Endothelial cell of umbilical vein (primary cell): ENCODE data around the gene ANKRD31. TPM values are rescaled to one million over a fixed set of nuclear protein-coding genes. Genes with fewer than 3 reads are reported as not detected.

Experiments used
- BruUV-seq: library from RNA; stranded (reverse); fragments of 400-500 nt; replicated peaks from 2 replicates; lab custom pipeline; 2021; lab: Mats Ljungman, UMichigan
- CTCF ChIA-PET: fragments of 300-600, 350-600 bp; sonication (Branson Sonifier 250); formaldehyde crosslinking; loops from one replicate; lab custom pipeline; 2021; ENCODE audit warnings: antibody characterized with exemption, inconsistent platforms; lab: Charles Lee
- POLR2A ChIA-PET: fragments of 300-600, 350-600 bp; sonication (Branson Sonifier 250); formaldehyde crosslinking; loops from one replicate; lab custom pipeline; 2021; ENCODE audit warnings: antibody characterized with exemption, inconsistent platforms; lab: Charles Lee
- DNase-seq: peaks from one replicate; pipeline ENCODE4 v3.0.0-alpha.2; 2011; ENCODE audit warnings: low read depth, low spot score
- FAIRE-seq: peaks from 2 replicates; lab custom pipeline; 2011; peaks lifted over from hg19 to GRCh38; lab: Jason Lieb, UNC
- H2AFZ ChIP-seq: 2 replicates; pipeline ENCODE4 v1.6.0; 2012; ENCODE audit warnings: low read depth, low read length, control low read depth, inconsistent platforms
- H3K27ac ChIP-seq: 2 replicates; pipeline ENCODE4 v1.5.1; 2011; ENCODE audit warnings: low read depth, mild to moderate bottlenecking, control low read depth, low read length, moderate library complexity; ENCODE audit not compliant: insufficient read depth
- H3K27me3 ChIP-seq, 2 experiments: 2 replicates each; pipeline versions ENCODE4 v1.6.0 to v1.6.1; 2011; ENCODE audit warnings: low read length in 2 of 2, mixed read lengths in 1 of 2; ENCODE audit not compliant: control insufficient read depth in 2 of 2, insufficient read depth in 2 of 2
- H3K36me3 ChIP-seq, 2 experiments: 2 replicates in 1 of 2; 3 replicates in 1 of 2; pipeline ENCODE4 v1.5.1; 2011; ENCODE audit warnings: low read length in 2 of 2, mild to moderate bottlenecking in 1 of 2, moderate library complexity in 1 of 2; ENCODE audit not compliant: control insufficient read depth in 2 of 2, insufficient read depth in 2 of 2; ENCODE audit errors: extremely low read depth in 1 of 2
- H3K4me1 ChIP-seq: 3 replicates; pipeline ENCODE4 v1.5.1; 2011; ENCODE audit warnings: mild to moderate bottlenecking, low read length; ENCODE audit not compliant: control insufficient read depth, insufficient read depth; ENCODE audit errors: extremely low read depth
- H3K4me2 ChIP-seq: 2 replicates; pipeline ENCODE4 v1.6.1; 2011; ENCODE audit warnings: low read length, control low read depth, mixed read lengths; ENCODE audit not compliant: insufficient read depth
- H3K4me3 ChIP-seq, 3 experiments: fragments of 200-600 bp in 1 of 3; sonication (generic), shearing (Covaris generic) in 1 of 3; replicated peaks in 1 of 3; 2 replicates each; pipeline ENCODE4 v1.5.1; 2011 to 2016; ENCODE audit warnings: control low read depth in 3 of 3, low read length in 3 of 3, mild to moderate bottlenecking in 2 of 3, inconsistent platforms in 1 of 3, low read depth in 1 of 3, moderate library complexity in 1 of 3; ENCODE audit not compliant: insufficient read depth in 1 of 3
- H3K79me2 ChIP-seq: 2 replicates; pipeline ENCODE4 v1.6.0; 2012; ENCODE audit warnings: low read length, inconsistent platforms; ENCODE audit not compliant: control insufficient read depth, insufficient read depth
- H3K9ac ChIP-seq: replicated peaks from 2 replicates; pipeline ENCODE3; 2011; ENCODE audit warnings: low read length, control low read depth; ENCODE audit not compliant: insufficient read depth; ENCODE audit errors: extremely low read depth
- H3K9me1 ChIP-seq: replicated peaks from 3 replicates; pipeline ENCODE4 v1.6.0; 2011; ENCODE audit warnings: mild to moderate bottlenecking, low read length; ENCODE audit not compliant: control insufficient read depth, insufficient read depth; ENCODE audit errors: extremely low read depth
- H3K9me3 ChIP-seq: replicated peaks from 2 replicates; pipeline ENCODE4 v1.5.1; 2012; ENCODE audit warnings: low read length, inconsistent platforms; ENCODE audit not compliant: control insufficient read depth, insufficient read depth
- H4K20me1 ChIP-seq: replicated peaks from 2 replicates; pipeline ENCODE3; 2011; ENCODE audit warnings: mild to moderate bottlenecking, low read length; ENCODE audit not compliant: control insufficient read depth, insufficient read depth; ENCODE audit errors: extremely low read depth
- EZH2 ChIP-seq: IDR thresholded peaks from 2 replicates; pipeline ENCODE4 v1.6.1; 2012; ENCODE audit warnings: borderline replicate concordance, low read depth, mild to moderate bottlenecking, moderate library complexity, low read length, inconsistent platforms; ENCODE audit not compliant: severe bottlenecking
- FOS ChIP-seq: IDR thresholded peaks from 2 replicates; pipeline ENCODE4 v1.6.1; 2011; ENCODE audit warnings: mild to moderate bottlenecking, low read length, moderate library complexity, borderline replicate concordance; ENCODE audit not compliant: insufficient read depth
- GATA2 ChIP-seq: IDR thresholded peaks from 2 replicates; pipeline ENCODE4 v1.7.0; 2011; ENCODE audit warnings: low read depth, mild to moderate bottlenecking, moderate library complexity, mixed read lengths, low read length; ENCODE audit not compliant: insufficient read length, insufficient read depth
- JUN ChIP-seq: IDR thresholded peaks from 2 replicates; pipeline ENCODE4 v1.6.1; 2011; ENCODE audit warnings: borderline replicate concordance, low read depth; ENCODE audit not compliant: insufficient read length, insufficient read depth
- MYC ChIP-seq: IDR thresholded peaks from one replicate; pipeline ENCODE4 v1.6.1; 2011; ENCODE audit warnings: mild to moderate bottlenecking, low read depth, low read length
- POLR2A ChIP-seq: IDR thresholded peaks from 2 replicates; pipeline ENCODE4 v1.6.1; 2012; ENCODE audit warnings: low read depth, mild to moderate bottlenecking, control low read depth, low read length
- POLR2AphosphoS5 ChIP-seq: IDR thresholded peaks from 2 replicates; pipeline ENCODE4 v1.6.1; 2012; ENCODE audit warnings: low read depth, mild to moderate bottlenecking, control low read depth, low read length, moderate library complexity; ENCODE audit not compliant: insufficient read depth
- dilution Hi-C: fragments of 300-500 bp; cut with MboI; formaldehyde crosslinking; loops from one replicate; pipeline ENCODE4 v1.15.0; 2019; ENCODE audit warnings: low sequenced_read_pairs; ENCODE audit not compliant: extremely low pct_ligation_motif_present
- intact Hi-C: fragments of 100-400 bp; cut with micrococcal nuclease; formaldehyde crosslinking; loops from one replicate; pipeline ENCODE4 v1.10.0; 2022
- polyA plus RNA-seq, 4 experiments: library from polyadenylated mRNA; depleted of rRNA in 3 of 4; stranded (reverse) in 3 of 4; unstranded in 1 of 4; fragments of >200 nt; gene quantifications; 2 replicates each; pipeline versions ENCODE4 v1.2.1 to v1.2.3, GENCODE V29; 2011 to 2012; ENCODE audit warnings: missing spikeins in 1 of 4
- total RNA-seq: library from RNA; stranded (reverse); gene quantifications from 2 replicates; pipeline ENCODE4 v1.2.3, GENCODE V29; 2021
- TF ChIP-seq, protein P1 (sequence below): IDR thresholded peaks from 2 replicates; pipeline ENCODE4 v1.6.1; 2011; ENCODE audit not compliant: insufficient read depth, insufficient read length
- TF ChIP-seq, protein P2 (sequence below), 2 donors: IDR thresholded peaks; 1 replicate in 1 of 2; 2 replicates in 1 of 2; pipeline ENCODE4 v1.5.1; 2011; ENCODE audit warnings: low read length in 2 of 2, mild to moderate bottlenecking in 2 of 2, moderate library complexity in 2 of 2, control low read depth in 1 of 2, inconsistent platforms in 1 of 2, low read depth in 1 of 2; ENCODE audit not compliant: insufficient read depth in 1 of 2; ENCODE audit errors: extremely low read depth in 1 of 2

Gene ANKRD31
- total and polyA plus RNA-seq, 2 donors (not counting 3 experiments of a cell fraction or from before 2014, with no cell fraction given): not detected

DNA sequence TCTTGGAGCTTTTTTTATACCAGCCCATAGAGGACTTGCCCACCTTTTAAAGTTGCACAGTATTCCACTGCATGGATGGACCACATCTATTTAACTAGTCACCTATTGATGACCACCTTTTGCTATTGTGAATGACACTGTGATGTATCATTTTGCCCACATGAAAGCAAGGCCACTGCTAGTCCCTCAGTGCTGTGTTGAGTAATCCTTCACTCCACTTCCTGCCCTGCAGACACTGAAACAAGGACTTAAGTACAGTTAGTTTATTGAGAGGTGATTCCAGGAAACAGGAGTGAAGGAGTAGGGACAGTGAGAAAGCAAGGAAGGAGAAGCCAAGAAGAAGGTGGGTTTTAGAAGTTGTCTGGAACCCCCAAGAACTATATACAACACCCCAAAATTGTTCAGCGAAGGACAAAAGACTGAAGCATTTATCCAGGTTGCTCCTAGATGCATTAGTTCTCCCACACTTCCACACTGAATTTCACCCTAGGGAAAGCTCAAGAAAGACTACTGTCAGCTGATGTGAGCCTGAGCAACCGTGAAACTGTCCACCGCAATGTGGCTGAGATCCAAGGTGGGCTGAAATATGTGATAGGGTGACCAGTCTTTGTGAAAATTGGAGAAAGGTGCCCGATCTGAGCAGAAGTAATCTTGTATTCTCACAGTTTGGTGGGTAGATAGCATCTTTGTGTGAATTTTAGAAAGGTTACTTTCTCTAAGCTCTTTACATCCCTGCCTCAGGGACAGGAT, 45.2 kb upstream of the ANKRD31 start:
- no peak overlapping the region for H3K4me3 ChIP-seq
- H3K9me3 ChIP-seq: no peaks in the 10 kb centered on the region
- no peak overlapping the region for H2AFZ ChIP-seq
- TF ChIP-seq, protein P1, sequence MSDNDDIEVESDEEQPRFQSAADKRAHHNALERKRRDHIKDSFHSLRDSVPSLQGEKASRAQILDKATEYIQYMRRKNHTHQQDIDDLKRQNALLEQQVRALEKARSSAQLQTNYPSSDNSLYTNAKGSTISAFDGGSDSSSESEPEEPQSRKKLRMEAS: no peak
- TF ChIP-seq, protein P2, sequence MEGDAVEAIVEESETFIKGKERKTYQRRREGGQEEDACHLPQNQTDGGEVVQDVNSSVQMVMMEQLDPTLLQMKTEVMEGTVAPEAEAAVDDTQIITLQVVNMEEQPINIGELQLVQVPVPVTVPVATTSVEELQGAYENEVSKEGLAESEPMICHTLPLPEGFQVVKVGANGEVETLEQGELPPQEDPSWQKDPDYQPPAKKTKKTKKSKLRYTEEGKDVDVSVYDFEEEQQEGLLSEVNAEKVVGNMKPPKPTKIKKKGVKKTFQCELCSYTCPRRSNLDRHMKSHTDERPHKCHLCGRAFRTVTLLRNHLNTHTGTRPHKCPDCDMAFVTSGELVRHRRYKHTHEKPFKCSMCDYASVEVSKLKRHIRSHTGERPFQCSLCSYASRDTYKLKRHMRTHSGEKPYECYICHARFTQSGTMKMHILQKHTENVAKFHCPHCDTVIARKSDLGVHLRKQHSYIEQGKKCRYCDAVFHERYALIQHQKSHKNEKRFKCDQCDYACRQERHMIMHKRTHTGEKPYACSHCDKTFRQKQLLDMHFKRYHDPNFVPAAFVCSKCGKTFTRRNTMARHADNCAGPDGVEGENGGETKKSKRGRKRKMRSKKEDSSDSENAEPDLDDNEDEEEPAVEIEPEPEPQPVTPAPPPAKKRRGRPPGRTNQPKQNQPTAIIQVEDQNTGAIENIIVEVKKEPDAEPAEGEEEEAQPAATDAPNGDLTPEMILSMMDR (IDR thresholded peaks at IDR 0.05; ENCODE audit: extremely low read depth in 1 of 2, insufficient read depth in 1 of 2, low read depth in 1 of 2, low read length in 2 of 2): no peak
- no peak for TF ChIP-seq EZH2
- no peaks in the 10 kb centered on the region for H3K27me3 ChIP-seq
- no peaks in the 10 kb centered on the region for H3K9me1 ChIP-seq
- dilution Hi-C loops: no loop called here
- H3K27ac ChIP-seq: no peak overlapping the region
- H4K20me1 ChIP-seq: no peaks in the 10 kb centered on the region
- ChIA-PET CTCF (no interaction called here), POLR2A (no interaction called here)
- no peak overlapping the region for H3K9ac ChIP-seq
- FAIRE-seq: no peak
- no TSS peak for BruUV-seq
- H3K36me3 ChIP-seq: no peaks in the 10 kb centered on the region
- no peak overlapping the region for H3K4me2 ChIP-seq
- intact Hi-C loops: no loop called here
- no peaks in the 10 kb centered on the region for H3K4me1 ChIP-seq
- no peak for DNase-seq
- H3K79me2 ChIP-seq: no peaks in the 10 kb centered on the region

DNA sequence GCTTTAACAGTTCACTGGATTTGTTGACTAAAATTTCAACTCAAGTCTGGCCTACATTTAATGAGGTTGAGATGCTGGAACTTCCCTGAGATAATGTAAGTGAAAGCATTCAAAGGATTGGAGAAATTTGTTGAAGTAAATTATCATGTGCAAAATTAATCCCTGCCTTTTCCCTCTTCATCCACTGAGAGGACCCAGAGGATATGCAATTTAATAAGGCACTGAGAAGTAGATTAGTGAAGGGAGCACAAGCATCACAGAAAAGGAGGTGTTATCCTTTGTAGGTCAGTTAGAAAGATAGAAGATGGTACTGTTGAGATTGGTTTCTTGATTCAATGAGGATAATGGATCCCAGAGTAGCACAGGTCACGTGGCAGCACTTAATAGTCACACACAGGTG, 42.6 kb upstream of the ANKRD31 start:
- H2AFZ ChIP-seq: no peak overlapping the region
- no peak for FAIRE-seq
- ChIA-PET POLR2A (no interaction called here), CTCF (interaction anchor here (0.7 to 2.0 kb wide), 2 partner anchors 19 to 402 kb away, joined by 3 to 4 read pairs; no protein-coding TSS in a partner anchor)
- TF ChIP-seq, protein P1: no peak
- TF ChIP-seq FOS: no peak
- no peak for TF ChIP-seq GATA2
- no peak for TF ChIP-seq EZH2
- no peak for TF ChIP-seq MYC
- TF ChIP-seq POLR2A: no peak
- TF ChIP-seq, protein P2 (IDR thresholded peaks at IDR 0.05; ENCODE audit: extremely low read depth in 1 of 2, insufficient read depth in 1 of 2, low read depth in 1 of 2, low read length in 2 of 2): no peak
- TF ChIP-seq POLR2AphosphoS5: no peak
- TF ChIP-seq JUN: no peak
- no peak overlapping the region for H3K9ac ChIP-seq
- H3K9me1 ChIP-seq: no peaks in the 10 kb centered on the region
- H3K4me3 ChIP-seq: no peak overlapping the region
- no peaks in the 10 kb centered on the region for H3K36me3 ChIP-seq
- no peak overlapping the region for H3K27ac ChIP-seq
- H3K4me1 ChIP-seq: no peaks in the 10 kb centered on the region
- H3K27me3 ChIP-seq: no peaks in the 10 kb centered on the region
- H3K9me3 ChIP-seq: no peaks in the 10 kb centered on the region
- no peaks in the 10 kb centered on the region for H3K79me2 ChIP-seq
- no TSS peak for BruUV-seq
- intact Hi-C loops: no loop called here
- dilution Hi-C loops: no loop called here
- no peaks in the 10 kb centered on the region for H4K20me1 ChIP-seq
- no peak for DNase-seq
- H3K4me2 ChIP-seq: no peak overlapping the region
